Mammary epithelial cell (primary cell): ENCODE data around the gene SKAP2.

ENCODE experiments used
- CTCF ChIP-seq, 2 donors: IDR thresholded peaks in 1 of 2; conservative IDR thresholded peaks in 1 of 2; 2 replicates each; pipeline ENCODE4 v1.5.1; 2011 to 2012; ENCODE audit warnings: inconsistent platforms in 2 of 2, low read length in 2 of 2, mild to moderate bottlenecking in 2 of 2, control low read depth in 1 of 2, low read depth in 1 of 2; ENCODE audit not compliant: insufficient read depth in 1 of 2; ENCODE audit errors: extremely low read depth in 1 of 2
- EZH2 ChIP-seq: IDR thresholded peaks from 2 replicates; pipeline ENCODE4 v1.6.1; 2012; ENCODE audit warnings: low read length, inconsistent platforms, borderline replicate concordance

- TF ChIP-seq CTCF (conservative IDR thresholded peaks at IDR 0.05 in 1 of 2, IDR thresholded peaks at IDR 0.05 in 1 of 2; ENCODE audit: extremely low read depth in 1 of 2, insufficient read depth in 1 of 2, low read depth in 1 of 2, low read length in 2 of 2) (no peak), EZH2 (no peak)
Observed at GRCh38 chr7:26673858-26674257, 190.5 kb downstream of the SKAP2 start.
